WTC11 (cell line): Measurements from ENCODE around the gene ELAPOR1. TPM values are rescaled to one million over a fixed set of nuclear protein-coding genes. Genes with fewer than 3 reads are reported as not detected.

Experiments used
- ATAC-seq: fragments of 200-7000 bp; cut with Tn5 transposase; 2 replicates; pipeline ENCODE4 v1.10.0; 2021; ENCODE audit warnings: mild to moderate bottlenecking, moderate library complexity
- CTCF ChIA-PET: fragments of 300-600 bp; sonication (Branson Sonifier 250); formaldehyde crosslinking; loops from one replicate; lab custom pipeline; 2021; ENCODE audit warnings: antibody characterized with exemption; lab: Charles Lee
- POLR2A ChIA-PET: fragments of 350-600 bp; sonication (Branson Sonifier 250); formaldehyde crosslinking; loops from one replicate; lab custom pipeline; 2021; ENCODE audit warnings: antibody characterized with exemption; lab: Charles Lee
- DNase-seq: peaks from one replicate; pipeline ENCODE4 v3.0.0; 2021; ENCODE audit warnings: low spot score
- H3K27ac Mint-ChIP-seq: 2 replicates; pipeline ENCODE4 v1.8.0; 2021; ENCODE audit warnings: mixed read lengths
- H3K27me3 Mint-ChIP-seq: 2 replicates; pipeline ENCODE4 v1.8.0; 2021; ENCODE audit warnings: low read depth, mild to moderate bottlenecking, moderate library complexity, mixed read lengths
- H3K36me3 Mint-ChIP-seq: 2 replicates; pipeline ENCODE4 v1.8.0; 2021; ENCODE audit warnings: mixed read lengths
- H3K4me1 Mint-ChIP-seq: 2 replicates; pipeline ENCODE4 v1.8.0; 2022; ENCODE audit warnings: mixed read lengths
- H3K4me3 Mint-ChIP-seq: 2 replicates; pipeline ENCODE4 v1.8.0; 2021; ENCODE audit warnings: mild to moderate bottlenecking, moderate library complexity, mixed read lengths
- H3K9me3 Mint-ChIP-seq: 2 replicates; pipeline ENCODE4 v1.8.0; 2021; ENCODE audit warnings: mixed read lengths
- ATF1 ChIP-seq: sonication (generic); formaldehyde crosslinking; IDR thresholded peaks from 2 replicates; pipeline ENCODE4 v1.8.1; 2023; ENCODE audit warnings: mild to moderate bottlenecking, moderate library complexity, missing genetic modification reagents
- CBFB ChIP-seq: sonication (generic); formaldehyde crosslinking; IDR thresholded peaks from 2 replicates; pipeline ENCODE4 v1.8.1; 2022; ENCODE audit warnings: mild to moderate bottlenecking, low read depth, missing genetic modification reagents
- CTCF ChIP-seq: fragments of 200-600 bp; IDR thresholded peaks from 2 replicates; pipeline ENCODE4 v1.8.0; 2022; ENCODE audit warnings: antibody characterized with exemption
- E2F1 ChIP-seq: sonication (generic); formaldehyde crosslinking; IDR thresholded peaks from 2 replicates; pipeline ENCODE4 v1.8.0; 2022; ENCODE audit warnings: mild to moderate bottlenecking, missing genetic modification reagents
- ESRRA ChIP-seq: sonication (generic); formaldehyde crosslinking; IDR thresholded peaks from 2 replicates; pipeline ENCODE4 v1.8.1; 2022; ENCODE audit warnings: mild to moderate bottlenecking, missing genetic modification reagents, borderline replicate concordance
- FOXJ3 ChIP-seq: sonication (generic); formaldehyde crosslinking; IDR thresholded peaks from 2 replicates; pipeline ENCODE4 v1.9.0; 2021; ENCODE audit warnings: missing genetic modification reagents, mild to moderate bottlenecking, borderline replicate concordance
- GABPB1 ChIP-seq: sonication (generic); formaldehyde crosslinking; IDR thresholded peaks from 2 replicates; pipeline ENCODE4 v1.8.1; 2023; ENCODE audit warnings: mild to moderate bottlenecking, missing genetic modification reagents
- GRHL2 ChIP-seq: fragments of 250-450 bp; sonication (Bioruptor Pico); IDR thresholded peaks from 2 replicates; pipeline ENCODE4 v1.8.0; 2022; ENCODE audit warnings: mild to moderate bottlenecking, moderate library complexity; ENCODE audit not compliant: insufficient replicate concordance, severe bottlenecking
- IRF1 ChIP-seq: sonication (generic); formaldehyde crosslinking; IDR thresholded peaks from 2 replicates; pipeline ENCODE4 v1.8.0; 2023; ENCODE audit warnings: missing genetic modification reagents
- JAZF1 ChIP-seq: fragments of 250-450 bp; sonication (Bioruptor Pico); IDR thresholded peaks from 2 replicates; pipeline ENCODE4 v1.9.0; 2021; ENCODE audit warnings: moderate library complexity, mild to moderate bottlenecking, inconsistent platforms
- KAT7 ChIP-seq: sonication (generic); formaldehyde crosslinking; IDR thresholded peaks from 2 replicates; pipeline ENCODE4 v1.8.1; 2023; ENCODE audit warnings: missing genetic modification reagents, mild to moderate bottlenecking, borderline replicate concordance
- MAX ChIP-seq: sonication (generic); formaldehyde crosslinking; IDR thresholded peaks from 2 replicates; pipeline ENCODE4 v1.8.0; 2022; ENCODE audit warnings: mild to moderate bottlenecking, missing genetic modification reagents
- MLX ChIP-seq: sonication (generic); formaldehyde crosslinking; IDR thresholded peaks from 2 replicates; pipeline ENCODE4 v1.8.1; 2023; ENCODE audit warnings: mild to moderate bottlenecking, missing genetic modification reagents, moderate library complexity
- NFE2L1 ChIP-seq: sonication (generic); formaldehyde crosslinking; IDR thresholded peaks from 2 replicates; pipeline ENCODE4 v1.8.1; 2023; ENCODE audit warnings: missing genetic modification reagents
- OVOL2 ChIP-seq: fragments of 250-450 bp; sonication (Bioruptor Pico); IDR thresholded peaks from 2 replicates; pipeline ENCODE4 v1.9.0; 2021; ENCODE audit warnings: mild to moderate bottlenecking, borderline replicate concordance
- PREB ChIP-seq: sonication (generic); formaldehyde crosslinking; IDR thresholded peaks from 2 replicates; pipeline ENCODE4 v1.8.1; 2022; ENCODE audit warnings: mild to moderate bottlenecking, missing genetic modification reagents, moderate library complexity, borderline replicate concordance
- SMAD3 ChIP-seq: sonication (generic); formaldehyde crosslinking; IDR thresholded peaks from 2 replicates; pipeline ENCODE4 v1.8.0; 2022; ENCODE audit warnings: missing genetic modification reagents, mild to moderate bottlenecking, borderline replicate concordance
- TEAD4 ChIP-seq: sonication (generic); formaldehyde crosslinking; IDR thresholded peaks from 2 replicates; pipeline ENCODE4 v1.8.0; 2022; ENCODE audit warnings: mild to moderate bottlenecking, missing genetic modification reagents
- ZBTB21 ChIP-seq: sonication (generic); formaldehyde crosslinking; IDR thresholded peaks from 2 replicates; pipeline ENCODE4 v1.8.1; 2023; ENCODE audit warnings: mild to moderate bottlenecking, missing genetic modification reagents, borderline replicate concordance
- ZNF121 ChIP-seq: sonication (generic); formaldehyde crosslinking; IDR thresholded peaks from 2 replicates; pipeline ENCODE4 v1.8.0; 2023; ENCODE audit warnings: missing genetic modification reagents
- ZNF232 ChIP-seq: sonication (generic); formaldehyde crosslinking; IDR thresholded peaks from 2 replicates; pipeline ENCODE4 v1.8.0; 2022; ENCODE audit warnings: mild to moderate bottlenecking, missing genetic modification reagents
- ZNF396 ChIP-seq: fragments of 250-450 bp; sonication (Bioruptor Pico); IDR thresholded peaks from 2 replicates; pipeline ENCODE4 v1.8.0; 2021; ENCODE audit warnings: mild to moderate bottlenecking, moderate library complexity, borderline replicate concordance
- ZNF532 ChIP-seq: fragments of 250-450 bp; sonication (Bioruptor Pico); IDR thresholded peaks from 2 replicates; pipeline ENCODE4 v1.9.0; 2021; ENCODE audit warnings: mild to moderate bottlenecking, borderline replicate concordance
- total RNA-seq: library from RNA; stranded (reverse); gene quantifications from 3 replicates; pipeline ENCODE4 v1.2.3, GENCODE V29; 2021

Gene ELAPOR1
- total RNA-seq, 1 experiment from 2014 or later: 1.1 TPM

GRCh38 chr1:109152196-109152595 is 38.3 kb downstream of the ELAPOR1 start (continued):
- TF ChIP-seq ZNF532 (CRISPR knock-in tag) (no peak), JAZF1 (CRISPR knock-in tag) (no peak), MAX (no peak), CBFB (no peak), ZBTB21 (CRISPR knock-in tag) (no peak), CTCF (no peak), NFE2L1 (CRISPR knock-in tag) (no peak)

GRCh38 chr1:109156916-109157385 is 43.0 kb downstream of the ELAPOR1 start:
- Mint-ChIP-seq H3K27ac (no peak overlapping the region), H3K36me3 (no peaks in the 10 kb centered on the region), H3K27me3 (no peaks in the 10 kb centered on the region), H3K4me1 (no peaks in the 10 kb centered on the region), H3K4me3 (no peak overlapping the region), H3K9me3 (no peaks in the 10 kb centered on the region)
- CTCF ChIA-PET: interaction anchor here (1.0 kb wide), 1 partner anchor 34 kb away, joined by 3 read pairs; no protein-coding TSS in a partner anchor
- POLR2A ChIA-PET: interaction anchor here (0.5 kb wide), 1 partner anchor 61 kb away, joined by 6 read pairs; no protein-coding TSS in a partner anchor
- ATAC-seq (no peak), DNase-seq (no peak)
- no peak for TF ChIP-seq ZNF232 (CRISPR knock-in tag)
- no peak for TF ChIP-seq E2F1 (CRISPR knock-in tag)
- no peak for TF ChIP-seq OVOL2 (CRISPR knock-in tag)
- TF ChIP-seq ESRRA: no peak
- TF ChIP-seq FOXJ3 (CRISPR knock-in tag): no peak
- TF ChIP-seq TEAD4 (CRISPR knock-in tag): no peak
- TF ChIP-seq ZNF121 (CRISPR knock-in tag): no peak
- no peak for TF ChIP-seq KAT7 (CRISPR knock-in tag)
- TF ChIP-seq GABPB1: no peak
- TF ChIP-seq SMAD3 (CRISPR knock-in tag): no peak
- no peak for TF ChIP-seq JAZF1 (CRISPR knock-in tag)
- TF ChIP-seq MLX (CRISPR knock-in tag): no peak
- no peak for TF ChIP-seq ATF1 (CRISPR knock-in tag)
- no peak for TF ChIP-seq IRF1 (CRISPR knock-in tag)
- no peak for TF ChIP-seq GRHL2 (CRISPR knock-in tag)
- no peak for TF ChIP-seq PREB (CRISPR knock-in tag)
- TF ChIP-seq ZNF396: no peak
